ENCODE measurements around the gene OPN1MW3.
"Not testable (repeated sequence)": the region's sequence is repeated elsewhere in the genome, so short reads cannot be mapped to it uniquely, and the experiment has no call there.

- TF ChIP-seq, protein P1, sequence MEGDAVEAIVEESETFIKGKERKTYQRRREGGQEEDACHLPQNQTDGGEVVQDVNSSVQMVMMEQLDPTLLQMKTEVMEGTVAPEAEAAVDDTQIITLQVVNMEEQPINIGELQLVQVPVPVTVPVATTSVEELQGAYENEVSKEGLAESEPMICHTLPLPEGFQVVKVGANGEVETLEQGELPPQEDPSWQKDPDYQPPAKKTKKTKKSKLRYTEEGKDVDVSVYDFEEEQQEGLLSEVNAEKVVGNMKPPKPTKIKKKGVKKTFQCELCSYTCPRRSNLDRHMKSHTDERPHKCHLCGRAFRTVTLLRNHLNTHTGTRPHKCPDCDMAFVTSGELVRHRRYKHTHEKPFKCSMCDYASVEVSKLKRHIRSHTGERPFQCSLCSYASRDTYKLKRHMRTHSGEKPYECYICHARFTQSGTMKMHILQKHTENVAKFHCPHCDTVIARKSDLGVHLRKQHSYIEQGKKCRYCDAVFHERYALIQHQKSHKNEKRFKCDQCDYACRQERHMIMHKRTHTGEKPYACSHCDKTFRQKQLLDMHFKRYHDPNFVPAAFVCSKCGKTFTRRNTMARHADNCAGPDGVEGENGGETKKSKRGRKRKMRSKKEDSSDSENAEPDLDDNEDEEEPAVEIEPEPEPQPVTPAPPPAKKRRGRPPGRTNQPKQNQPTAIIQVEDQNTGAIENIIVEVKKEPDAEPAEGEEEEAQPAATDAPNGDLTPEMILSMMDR (IDR thresholded peaks at IDR 0.05), result not testable (repeated sequence)
- not testable (repeated sequence) for TF ChIP-seq POLR2A, EP300, POLR2AphosphoS5 (IDR thresholded peaks at IDR 0.05)
These were observed 23.8 kb upstream of the OPN1MW3 start for GRCh38 chrX:154233620-154234019.

All from stomach (tissue), 4 donors.